ENCODE results near the gene FAM209A.
"Not testable (repeated sequence)": the region's sequence is repeated elsewhere in the genome, so short reads cannot be mapped to it uniquely, and the experiment has no call there.

The FAM209A gene, protein sequence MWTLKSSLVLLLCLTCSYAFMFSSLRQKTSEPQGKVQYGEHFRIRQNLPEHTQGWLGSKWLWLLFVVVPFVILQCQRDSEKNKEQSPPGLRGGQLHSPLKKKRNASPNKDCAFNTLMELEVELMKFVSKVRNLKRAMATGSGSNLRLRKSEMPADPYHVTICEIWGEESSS

DNA sequence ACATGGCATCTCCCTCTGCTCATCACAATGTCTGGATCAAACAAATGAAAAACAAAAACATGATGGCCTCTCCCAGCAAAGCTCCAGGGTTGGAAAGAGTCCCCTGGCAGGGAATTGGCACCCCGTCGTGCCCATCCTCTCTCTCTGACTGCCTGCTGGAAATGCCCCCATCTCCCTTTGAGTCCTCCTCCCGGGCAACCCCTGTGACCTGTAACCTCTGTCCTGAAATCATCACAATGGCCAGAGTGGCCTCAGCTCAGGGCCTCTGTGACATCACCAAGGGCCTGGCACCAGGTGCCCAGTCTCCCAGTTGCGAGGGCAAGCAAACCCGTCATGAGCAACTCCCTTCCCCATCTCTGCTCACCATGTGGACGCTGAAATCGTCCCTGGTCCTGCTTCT, at the start of gene FAM209A:
FAM209A (plus strand) TSS at position 301 of the 400 bp plus-strand sequence; CDS start at position 366, 65 bp downstream.
- DNase-seq (ENCODE audit: low read depth), result not testable (repeated sequence)

DNA sequence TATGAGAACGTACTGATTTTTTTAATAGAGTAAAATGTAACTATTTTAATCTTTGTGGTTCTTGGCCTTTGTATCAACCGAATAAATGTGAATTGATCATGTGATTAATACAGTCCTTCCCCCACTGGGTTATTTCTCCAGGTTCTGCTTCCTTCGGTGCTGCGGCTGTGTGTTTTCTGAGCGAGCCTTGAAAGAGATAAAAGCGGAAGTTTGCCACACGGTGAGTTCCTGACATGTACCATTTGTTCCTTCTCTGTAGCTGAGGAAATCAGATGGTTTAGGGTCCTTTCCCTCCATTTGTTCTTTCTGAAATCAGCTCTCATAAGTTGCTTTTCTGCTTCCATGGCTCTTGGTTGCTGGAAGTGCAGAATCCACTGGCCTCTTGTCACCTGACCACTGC, 40.6 kb upstream of the FAM209A start:
- no peak for DNase-seq (ENCODE audit: low read depth)

DNA sequence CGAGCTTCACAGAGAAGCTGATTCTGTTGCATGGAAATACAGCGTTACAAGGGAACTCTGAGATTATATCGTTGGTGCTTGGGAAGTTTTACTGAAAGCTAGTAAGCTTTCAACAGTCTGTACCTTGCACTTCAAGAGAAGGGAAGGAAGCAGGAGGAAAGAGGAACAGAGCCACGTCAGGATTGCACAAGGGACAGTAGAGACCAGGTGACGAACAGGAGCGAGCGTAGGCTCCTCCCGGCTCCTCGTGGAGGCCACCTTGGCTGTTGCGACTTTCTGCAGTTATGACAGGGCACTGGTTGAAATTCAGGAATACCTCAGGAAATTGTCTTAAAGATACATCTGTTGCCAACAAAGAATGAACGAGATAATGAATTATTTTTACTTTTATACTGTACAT, 37.3 kb upstream of the FAM209A start:
- DNase-seq (ENCODE audit: low read depth), result no peak

DNA sequence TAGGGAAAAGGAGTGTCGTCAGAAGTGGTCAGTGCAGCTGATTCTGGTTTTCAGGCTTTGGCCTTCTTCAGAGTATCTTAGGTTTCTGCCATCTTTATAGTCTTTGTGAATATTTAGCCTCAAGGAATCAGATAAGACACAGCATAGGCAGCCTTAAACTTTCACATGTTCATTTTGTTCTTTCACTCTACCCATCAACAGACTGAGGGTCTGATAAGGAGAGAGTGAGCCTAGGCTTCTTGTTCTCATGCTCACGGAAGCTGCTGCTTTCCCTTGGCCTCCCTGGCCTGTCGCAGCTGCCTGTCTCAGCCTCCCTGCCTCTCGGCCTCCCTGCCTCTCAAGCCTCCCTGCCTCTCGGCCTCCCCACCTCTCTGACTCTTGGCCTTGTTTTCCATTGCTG, 36.0 kb upstream of the FAM209A start:
- DNase-seq (ENCODE audit: low read depth), result no peak

DNA sequence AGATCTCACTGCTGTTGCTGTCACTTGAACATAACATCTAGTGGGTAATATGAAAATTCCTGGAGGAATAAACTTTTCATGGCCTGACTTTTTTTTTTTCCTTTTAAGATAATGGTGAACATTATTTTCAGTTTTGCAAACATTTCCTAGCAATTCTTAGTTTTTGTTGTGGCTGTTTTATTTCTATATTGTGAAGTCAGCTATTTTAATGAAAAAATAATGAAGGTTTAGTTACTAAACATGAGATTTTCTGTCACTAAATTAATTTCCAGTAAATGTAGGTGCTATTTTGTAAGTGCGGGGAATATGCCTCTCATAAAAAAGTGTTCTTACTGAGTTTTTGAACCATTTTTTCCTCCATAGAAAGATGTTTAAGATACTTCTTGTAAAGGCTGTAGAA, 23.4 kb upstream of the FAM209A start:
- DNase-seq (ENCODE audit: low read depth), result no peak

DNA sequence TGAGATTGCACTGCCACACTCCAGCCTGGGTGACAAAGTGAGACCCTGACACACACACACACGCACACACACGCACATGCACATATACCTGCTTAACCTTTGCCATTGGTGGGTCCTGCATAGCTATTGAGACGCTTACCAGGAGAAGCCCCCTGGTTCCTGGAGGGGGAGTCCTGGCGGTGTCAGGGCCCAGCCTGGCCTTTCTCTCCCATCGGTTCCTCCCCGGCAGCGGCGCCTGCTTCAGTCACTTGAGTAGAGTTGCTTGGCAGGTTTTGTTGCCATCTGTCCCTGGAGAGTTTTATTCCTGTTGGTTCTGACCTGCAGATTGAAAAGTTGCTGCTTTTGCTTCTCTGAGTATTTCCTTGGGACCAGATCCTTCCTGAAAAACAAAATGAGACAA, 20.6 kb upstream of the FAM209A start:
- DNase-seq (ENCODE audit: low read depth), result no peak

DNA sequence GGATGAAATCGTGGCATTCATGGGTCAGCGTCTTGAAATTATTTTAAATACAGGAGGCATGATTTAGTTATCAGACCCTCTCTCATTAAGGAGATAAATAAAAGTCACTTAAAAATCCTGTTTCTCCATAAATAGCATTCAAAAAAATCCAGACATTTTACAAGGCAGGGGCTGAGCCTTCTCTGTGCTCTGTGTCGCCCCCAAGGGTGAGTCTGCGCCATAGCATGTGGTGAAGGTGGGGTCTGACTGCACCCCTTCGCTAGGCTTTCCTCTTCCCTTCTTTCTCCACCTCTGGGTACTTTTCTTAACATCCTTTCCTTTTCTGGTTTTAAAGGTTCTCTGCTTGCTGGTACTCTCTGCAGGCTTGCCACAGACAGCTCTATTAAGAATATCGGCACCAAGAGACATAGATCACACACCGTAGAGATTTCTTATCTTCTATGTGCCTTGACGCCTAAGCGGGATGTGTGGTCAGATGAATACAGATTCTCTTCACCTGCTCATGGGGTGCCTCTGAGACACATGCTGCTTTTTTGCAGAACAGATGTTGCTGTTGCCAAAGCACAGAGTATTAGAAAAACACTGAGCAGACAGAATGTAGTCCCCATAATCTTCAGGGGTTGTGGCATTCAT, 20.1 kb upstream of the FAM209A start:
- no peak for DNase-seq (ENCODE audit: low read depth)

DNA sequence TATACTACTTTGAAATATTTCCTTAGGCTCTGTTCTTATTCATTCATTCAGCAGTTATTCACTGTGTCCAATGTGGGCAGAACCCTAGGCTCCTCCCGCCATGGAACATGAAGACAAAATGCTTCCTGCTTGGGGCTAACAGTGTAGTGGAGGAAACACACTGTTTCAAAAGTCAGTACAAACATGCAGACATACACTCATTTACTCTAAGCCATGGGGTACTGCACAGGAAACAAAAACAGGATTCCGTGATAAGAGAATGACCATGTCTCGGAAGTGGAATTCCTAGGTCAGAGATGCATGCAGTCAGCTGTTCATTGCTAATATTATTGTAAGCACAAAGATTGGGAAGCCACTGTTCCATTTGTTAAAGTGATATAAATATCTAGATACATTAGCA, 18.4 kb upstream of the FAM209A start:
- DNase-seq (ENCODE audit: low read depth), result no peak

DNA sequence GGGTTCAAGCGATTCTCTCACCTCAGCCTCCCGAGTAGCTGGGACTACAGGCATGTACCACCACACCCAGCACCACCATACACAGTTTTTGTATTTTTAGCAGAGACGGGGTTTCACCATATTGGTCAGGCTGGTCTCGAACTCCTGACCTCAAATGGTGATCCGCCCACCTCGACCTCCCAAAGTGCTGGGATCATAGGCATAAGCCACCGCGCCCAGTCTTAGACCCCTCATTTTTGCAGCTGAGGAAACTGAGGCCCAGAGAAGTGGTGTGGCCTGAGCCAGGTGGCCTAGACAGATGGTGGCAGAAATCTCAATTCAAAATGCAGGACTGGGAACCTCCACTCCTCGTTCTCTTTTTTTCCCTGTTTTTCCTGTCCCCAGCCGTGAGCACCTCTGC, 12.6 kb upstream of the FAM209A start:
- DNase-seq (ENCODE audit: low read depth), result no peak

DNA sequence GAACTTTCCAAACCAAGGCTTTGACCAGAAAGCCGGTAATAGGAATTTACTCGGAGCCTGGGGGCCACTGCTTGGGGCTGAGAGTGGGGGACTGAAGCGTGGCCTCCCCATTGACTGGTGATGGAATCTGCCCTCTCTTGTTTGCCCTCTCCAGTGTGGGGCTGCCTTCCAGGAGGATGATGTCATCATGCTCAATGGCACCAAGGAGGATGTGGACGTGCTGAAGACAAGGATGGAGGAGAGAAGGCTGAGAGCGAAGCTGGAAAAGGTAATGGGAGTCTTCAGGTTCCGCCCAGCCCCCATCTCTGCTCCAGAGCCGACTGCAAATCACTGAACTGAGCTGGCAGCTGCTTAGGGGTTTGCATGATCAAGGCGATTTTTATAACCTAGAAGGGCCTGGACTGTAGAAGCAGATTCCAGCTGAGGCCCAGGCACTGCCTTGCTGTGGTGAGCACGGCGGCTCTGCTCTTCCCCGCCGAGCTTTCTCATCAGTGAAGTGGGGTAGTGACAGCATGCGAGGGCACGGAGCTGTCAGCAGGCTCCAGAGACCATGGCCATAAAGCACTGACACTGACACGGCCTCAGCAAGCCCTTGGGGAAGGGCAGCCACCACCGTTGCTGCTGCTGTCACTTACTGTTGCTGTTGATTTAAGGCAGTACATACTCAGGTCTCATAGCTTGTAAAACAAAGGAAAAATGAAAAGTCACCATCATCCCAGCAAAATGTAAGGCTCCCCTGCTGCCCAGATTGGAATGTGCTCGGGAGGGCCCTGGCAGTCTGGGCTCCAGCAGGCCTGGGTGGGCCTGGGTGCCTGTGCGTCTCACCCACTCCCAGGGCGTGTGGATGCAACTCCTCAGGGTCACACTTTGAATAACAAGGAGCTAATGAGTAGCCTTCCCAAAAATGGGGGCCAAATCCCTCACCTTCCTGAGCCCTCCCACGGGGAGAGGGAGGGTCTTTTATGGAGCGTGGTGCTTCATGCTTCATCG, 11.1 kb upstream of the FAM209A start:
- DNase-seq (ENCODE audit: low read depth), result no peak

DNA sequence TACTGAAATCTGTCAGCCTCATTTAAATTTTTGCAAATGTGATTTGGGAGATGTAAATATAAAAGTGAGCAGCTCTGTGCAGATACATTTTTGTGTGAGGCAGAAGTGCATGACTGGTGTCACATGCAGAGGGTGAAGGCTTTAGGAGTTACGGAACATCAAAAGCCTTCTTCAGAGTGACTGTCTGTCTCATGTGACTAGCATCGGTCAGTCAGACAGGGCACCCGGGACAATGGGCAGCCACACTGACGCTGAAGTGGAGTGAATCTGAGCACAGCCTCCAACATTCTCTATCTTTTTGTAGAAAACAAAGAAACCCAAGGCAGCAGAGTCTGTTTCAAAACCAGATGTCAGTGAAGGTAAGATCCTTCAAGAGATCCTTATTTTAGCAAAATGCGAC, 7.9 kb upstream of the FAM209A start:
- no peak for DNase-seq (ENCODE audit: low read depth)

DNA sequence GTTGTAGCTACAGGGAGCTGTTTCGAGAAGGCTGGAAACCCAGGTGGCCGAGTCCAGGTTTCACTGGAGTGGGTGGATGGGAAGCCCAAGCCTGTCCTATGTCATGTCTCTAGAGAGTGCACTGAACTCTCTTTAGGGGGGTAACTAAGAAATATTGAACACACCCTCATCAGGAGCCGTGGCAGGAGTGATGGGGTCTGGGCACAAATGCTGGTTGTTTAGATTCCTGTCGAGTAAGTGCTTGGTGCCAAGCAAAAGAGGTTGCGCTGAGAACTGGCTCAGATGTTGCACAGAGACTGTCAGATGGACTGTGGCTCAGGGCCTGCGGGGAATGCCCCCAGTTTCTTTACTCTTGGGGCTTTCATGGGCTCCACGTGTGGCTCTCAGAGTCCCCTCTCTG, 7.3 kb upstream of the FAM209A start:
- DNase-seq (ENCODE audit: low read depth), result no peak

DNA sequence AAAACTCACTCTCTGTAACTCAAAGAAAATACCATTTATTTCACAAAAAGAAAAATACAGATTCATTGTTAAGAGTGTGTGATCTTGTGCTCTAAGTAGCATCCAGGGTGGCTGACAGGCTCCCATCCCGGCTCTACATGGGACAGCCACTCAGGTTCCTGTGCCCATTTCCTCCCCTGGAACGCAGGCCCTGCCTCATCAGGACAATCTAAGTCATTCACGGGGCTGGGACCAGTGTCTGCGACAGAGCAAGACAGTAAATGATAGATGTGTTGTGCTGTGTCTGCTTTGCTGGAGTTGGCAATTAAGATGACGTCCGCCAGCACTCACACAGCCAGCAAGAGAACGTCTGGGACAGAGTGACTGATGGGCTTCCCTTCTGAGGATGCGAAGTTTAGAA, 6.9 kb upstream of the FAM209A start:
- DNase-seq (ENCODE audit: low read depth), result no peak

DNA sequence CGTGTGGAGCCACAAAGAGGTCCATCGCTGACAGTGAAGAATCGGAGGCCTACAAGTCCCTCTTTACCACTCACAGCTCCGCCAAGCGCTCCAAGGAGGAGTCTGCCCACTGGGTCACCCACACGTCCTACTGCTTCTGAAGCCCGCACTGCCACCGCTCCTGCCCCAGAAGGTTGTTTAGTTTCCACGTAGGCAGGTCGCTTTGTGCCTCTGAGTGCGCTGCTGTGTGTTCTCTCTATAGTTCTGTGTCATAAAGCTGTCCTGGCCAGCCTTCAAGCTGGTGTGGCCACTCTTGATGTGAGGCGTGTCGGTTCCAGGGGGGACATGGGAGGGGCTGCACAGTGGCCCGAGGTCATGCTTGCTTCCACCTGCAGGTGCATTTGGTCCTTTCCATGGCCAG, 6.4 kb upstream of the FAM209A start:
- DNase-seq (ENCODE audit: low read depth), result no peak

DNA sequence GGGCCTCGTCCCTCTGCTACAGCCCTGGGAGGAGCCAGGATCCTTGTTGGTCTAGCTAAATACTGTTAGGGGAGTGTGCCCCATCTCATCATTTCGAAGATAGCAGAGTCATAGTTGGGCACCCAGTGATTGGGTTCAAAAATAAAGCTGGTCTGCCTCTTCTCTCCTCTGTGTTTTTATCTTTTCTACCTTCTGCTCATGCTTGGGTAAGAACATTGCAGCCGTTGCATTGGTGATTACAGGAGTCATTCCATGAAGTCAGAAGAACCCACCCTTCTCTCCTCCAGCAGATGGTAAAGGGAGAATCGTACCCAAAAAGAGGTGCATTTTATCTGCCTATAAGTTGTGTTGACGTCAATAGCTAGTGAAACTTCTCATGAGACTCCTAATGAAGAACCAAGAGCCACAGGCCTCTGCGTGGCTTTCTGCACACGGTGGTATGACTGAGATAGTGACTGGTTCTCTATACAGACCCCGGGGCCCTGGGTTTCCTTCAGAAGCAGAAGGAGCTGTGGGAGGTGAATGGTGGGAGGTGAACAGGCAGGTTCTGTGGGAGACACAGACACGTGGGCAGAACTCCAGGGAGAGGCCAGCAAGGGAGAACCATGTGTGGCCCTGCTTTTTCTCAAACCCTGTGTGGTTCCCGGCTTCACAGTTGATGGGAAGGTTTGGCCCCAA, 5.7 kb upstream of the FAM209A start:
- DNase-seq (ENCODE audit: low read depth), result no peak

DNA sequence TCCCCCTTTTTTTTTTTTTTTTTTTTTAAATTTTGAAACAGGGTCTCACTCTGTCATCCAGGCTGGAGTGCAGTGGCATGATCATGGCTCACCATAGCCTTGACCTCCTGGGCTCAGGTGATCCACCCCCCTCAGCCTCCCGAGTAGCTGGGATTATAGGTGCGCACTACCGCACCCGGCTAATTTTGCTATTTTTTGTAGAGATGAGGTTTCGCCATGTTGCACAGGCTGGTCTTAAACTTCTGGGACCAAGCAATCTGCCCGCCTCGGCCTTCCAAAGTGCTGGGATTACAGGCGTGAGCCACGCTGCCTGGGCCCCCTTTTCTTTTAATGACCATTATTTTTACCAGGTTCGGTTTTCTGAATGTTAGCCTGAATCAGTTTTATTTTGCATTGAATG, 5.0 kb upstream of the FAM209A start:
- DNase-seq (ENCODE audit: low read depth), result no peak

DNA sequence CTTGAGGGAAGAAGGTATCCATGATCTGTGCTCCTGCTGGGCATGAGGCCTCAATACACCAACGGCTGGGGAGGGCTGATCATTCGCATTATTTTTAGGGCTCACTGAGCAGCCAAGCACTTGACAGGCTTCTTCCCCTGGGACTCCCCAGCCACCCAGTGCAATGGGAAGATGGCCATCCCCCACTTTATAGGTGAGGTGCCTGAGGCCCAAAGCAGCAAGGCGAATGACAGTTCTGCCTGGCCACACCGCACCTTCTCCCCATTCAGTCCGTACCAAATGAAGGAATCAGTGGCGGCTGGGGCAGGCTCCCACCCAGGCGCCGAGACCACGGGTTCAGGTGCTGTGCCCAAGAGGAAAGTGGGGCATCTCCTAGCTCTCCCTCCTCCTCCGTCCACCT, 4.4 kb upstream of the FAM209A start:
- no peak for DNase-seq (ENCODE audit: low read depth)

DNA sequence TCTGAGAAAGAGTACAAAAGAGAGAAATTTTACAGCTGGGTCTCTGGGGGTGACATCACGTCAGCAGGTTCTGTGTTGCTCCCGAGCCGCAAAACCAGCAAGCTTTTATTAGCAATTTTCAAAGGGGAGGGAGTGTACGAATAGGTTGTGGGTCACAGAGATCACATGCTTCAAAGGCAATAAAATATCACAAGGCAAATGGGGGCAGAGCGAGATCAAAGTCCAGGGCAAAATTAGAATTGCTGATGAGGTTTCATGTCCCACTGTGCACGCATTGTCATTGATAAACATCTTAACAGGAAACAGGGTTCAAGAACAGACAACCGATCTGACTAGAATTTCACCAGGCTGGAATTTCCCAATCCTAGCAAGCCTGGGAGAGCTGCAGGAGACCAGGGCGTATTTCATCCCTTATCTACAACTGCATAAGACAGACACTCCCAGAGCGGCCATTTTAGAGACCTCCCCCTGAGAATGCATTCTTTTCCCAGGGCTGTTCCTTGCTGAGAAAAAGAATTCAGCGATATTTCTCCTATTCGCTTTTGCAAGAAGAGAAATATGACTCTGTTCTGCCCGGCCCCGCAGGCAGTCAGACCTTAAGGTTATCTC, 3.7 kb upstream of the FAM209A start:
- not testable (repeated sequence) for DNase-seq (ENCODE audit: low read depth)

DNA sequence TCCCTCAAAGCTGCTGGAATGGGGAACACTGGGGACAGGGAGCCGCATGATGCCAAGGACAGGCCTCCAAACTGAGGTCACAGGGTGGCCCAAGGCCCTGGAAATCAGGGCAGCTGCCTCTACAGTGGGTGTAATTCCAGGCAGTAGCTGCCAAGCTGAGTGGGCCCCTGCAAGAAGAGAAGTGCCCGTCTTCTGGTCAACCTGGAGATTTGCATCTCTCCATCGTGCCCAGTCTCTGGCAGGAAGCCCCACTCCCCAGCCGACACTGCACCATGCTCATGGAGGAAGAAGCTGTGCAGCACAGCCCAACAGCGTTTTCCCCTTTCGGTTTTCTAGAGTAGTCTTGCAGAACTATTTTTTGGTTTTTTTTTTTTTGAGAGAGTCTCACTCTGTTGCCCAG, 2.2 kb upstream of the FAM209A start:
- DNase-seq (ENCODE audit: low read depth), result no peak

DNA sequence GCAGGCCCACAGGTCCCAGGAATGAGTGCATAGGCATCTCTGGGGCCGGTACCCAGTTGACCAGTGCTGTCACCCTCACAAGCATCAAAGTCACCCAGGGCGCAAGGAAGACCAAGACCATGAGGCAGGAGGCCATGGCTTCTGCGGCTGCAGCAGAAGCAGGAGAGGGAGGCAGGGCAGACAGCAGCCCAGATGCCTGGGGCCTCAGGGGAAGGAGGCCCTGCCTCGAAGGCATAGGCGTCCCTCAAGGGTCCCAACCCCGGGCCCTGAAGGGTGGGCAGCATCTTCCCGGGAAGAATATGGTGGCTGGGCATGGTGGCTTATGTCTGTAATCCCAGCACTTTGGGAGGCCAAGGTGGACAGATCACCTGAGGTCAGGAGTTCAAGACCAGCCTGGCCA, 3.0 kb downstream of the FAM209A start:
- DNase-seq (ENCODE audit: low read depth), result no peak

DNA sequence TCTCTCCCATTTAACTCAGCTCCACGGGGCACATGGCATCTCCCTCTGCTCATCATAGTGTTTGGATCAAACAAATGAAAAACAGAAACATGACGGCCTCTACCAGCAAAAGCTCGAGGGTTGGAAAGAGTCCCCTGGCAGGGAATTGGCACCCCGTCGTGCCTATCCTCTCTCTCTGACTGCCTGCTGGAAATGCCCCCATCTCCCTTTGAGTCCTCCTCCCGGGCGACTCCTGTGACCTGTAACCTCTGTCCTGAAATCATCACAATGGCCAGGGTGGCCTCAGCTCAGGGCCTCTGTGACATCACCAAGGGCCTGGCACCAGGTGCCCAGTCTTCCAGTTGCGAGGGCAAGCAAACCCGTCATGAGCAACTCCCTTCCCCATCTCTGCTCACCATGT, 8.4 kb downstream of the FAM209A start, which contains the start of gene FAM209B:
FAM209B (plus strand) TSS at position 301 of the 400 bp plus-strand sequence; CDS start at position 397, 96 bp downstream.
- not testable (repeated sequence) for DNase-seq (ENCODE audit: low read depth)

DNA sequence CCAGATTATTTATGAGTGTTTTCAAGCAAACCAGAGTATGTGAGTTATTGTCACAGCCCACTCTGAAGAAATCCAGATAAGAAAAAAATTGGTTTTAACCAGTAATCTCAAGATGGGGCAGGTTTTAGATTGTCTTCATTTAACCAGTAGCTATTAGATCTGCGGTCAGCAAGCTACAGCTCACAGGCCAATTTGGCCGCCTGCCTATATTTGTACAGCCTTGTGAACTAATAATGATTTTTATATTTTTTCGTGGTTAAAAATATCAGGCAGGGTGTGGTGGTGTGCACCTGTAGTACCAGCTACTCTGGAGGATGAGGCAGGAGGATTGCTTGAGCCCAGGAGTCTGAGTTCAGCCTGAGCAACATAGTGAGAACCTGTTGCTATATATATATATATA, 13.5 kb downstream of the FAM209A start:
- no peak for DNase-seq (ENCODE audit: low read depth)

Measured in T-helper 22 cell (primary cell).